ENCODE measurements around the gene FNDC7.
"Not testable (repeated sequence)": the region's sequence is repeated elsewhere in the genome, so short reads cannot be mapped to it uniquely, and the experiment has no call there.

- not testable (repeated sequence) for TF ChIP-seq CTCF (IDR thresholded peaks at IDR 0.05); SIN3A (IDR thresholded peaks at IDR 0.05; ENCODE audit: borderline replicate concordance, insufficient read depth, low read depth, low read length); REST (IDR thresholded peaks at IDR 0.05; ENCODE audit: insufficient read depth in 1 of 2, low read depth in 2 of 2, low read length in 1 of 2); POLR2AphosphoS5 (IDR thresholded peaks at IDR 0.05; ENCODE audit: low read depth, low read length)
Measured at GRCh38 chr1:108781575-108781944, 68.9 kb downstream of the FNDC7 start.
